HG02840 (cell line): Measurements from ENCODE around the gene MANEA.
"Not testable (repeated sequence)": the region's sequence is repeated elsewhere in the genome, so short reads cannot be mapped to it uniquely, and the experiment has no call there.

Source experiments
- ATAC-seq: cut with Tn5 transposase; IDR thresholded peaks from one replicate; pipeline ENCODE4 v1.9.1; 2021; ENCODE audit warnings: mild to moderate bottlenecking, moderate library complexity, moderate number of reproducible peaks; ENCODE audit not compliant: unreplicated experiment, low FRiP score

MANEA gene, protein sequence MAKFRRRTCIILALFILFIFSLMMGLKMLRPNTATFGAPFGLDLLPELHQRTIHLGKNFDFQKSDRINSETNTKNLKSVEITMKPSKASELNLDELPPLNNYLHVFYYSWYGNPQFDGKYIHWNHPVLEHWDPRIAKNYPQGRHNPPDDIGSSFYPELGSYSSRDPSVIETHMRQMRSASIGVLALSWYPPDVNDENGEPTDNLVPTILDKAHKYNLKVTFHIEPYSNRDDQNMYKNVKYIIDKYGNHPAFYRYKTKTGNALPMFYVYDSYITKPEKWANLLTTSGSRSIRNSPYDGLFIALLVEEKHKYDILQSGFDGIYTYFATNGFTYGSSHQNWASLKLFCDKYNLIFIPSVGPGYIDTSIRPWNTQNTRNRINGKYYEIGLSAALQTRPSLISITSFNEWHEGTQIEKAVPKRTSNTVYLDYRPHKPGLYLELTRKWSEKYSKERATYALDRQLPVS

DNA sequence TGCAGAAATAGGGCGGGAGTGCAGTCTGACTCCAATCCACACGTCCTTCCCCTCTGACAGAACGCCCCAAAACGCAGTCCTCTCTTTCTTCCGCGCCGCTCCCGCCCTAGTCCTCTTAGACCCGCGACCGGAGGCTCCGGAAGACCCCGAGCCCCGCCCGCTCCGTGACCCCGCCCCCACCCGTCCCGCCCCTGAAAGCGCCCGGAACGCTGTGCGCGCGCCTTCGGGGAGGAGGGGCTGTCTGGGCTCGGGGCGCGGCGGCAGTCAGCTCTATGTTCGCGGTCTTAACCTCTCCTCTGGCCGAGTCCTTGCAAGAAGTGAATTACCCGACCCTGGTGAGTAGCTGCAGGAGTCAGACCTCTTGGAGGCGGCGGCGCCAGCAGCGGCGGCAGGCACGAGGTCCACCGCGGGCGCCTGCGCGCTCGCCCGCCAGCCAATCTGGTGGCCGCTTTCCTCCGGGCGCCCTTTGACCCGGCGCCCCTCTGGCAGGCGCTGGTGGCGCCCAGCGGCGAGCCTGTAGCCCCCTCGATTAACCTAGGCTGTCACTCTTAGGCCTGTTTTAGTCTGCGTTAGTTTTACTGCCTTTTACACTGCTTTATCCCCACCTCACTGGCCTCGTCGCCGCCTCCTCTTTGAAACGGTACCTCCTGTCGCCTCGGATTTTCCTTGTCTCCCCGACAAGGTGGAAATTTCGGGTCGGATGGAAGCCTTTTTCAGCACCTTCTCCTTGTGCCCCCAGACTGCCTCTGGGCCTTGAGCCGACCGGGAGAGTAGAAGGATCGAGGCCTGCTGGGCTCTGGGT is at the start of gene MANEA:
Gene MANEA, plus strand, starts transcription at position 232 of the 802 bp plus-strand sequence. CDS start 8,905 bp downstream, outside the sequence.
- peak; percentile 81 for ATAC-seq

DNA sequence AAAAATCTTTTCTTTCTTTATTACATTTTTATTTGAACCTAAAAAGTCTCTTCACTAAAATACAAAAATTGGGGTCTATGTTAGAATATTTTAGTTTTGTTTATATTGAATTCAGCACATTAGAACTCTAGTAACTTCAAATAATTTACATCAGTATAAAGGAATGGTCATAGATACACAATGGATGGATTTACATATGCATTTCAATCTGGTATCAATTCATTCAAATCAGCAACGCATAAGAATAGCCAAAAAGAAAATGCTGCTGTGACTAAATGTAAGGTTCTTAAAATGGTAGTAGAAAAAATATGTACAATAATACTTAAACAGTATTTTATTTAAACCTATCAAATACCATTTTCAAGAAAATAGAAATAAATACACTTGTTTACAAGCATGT is 47.6 kb upstream of the MANEA start:
- ATAC-seq, result no peak

DNA sequence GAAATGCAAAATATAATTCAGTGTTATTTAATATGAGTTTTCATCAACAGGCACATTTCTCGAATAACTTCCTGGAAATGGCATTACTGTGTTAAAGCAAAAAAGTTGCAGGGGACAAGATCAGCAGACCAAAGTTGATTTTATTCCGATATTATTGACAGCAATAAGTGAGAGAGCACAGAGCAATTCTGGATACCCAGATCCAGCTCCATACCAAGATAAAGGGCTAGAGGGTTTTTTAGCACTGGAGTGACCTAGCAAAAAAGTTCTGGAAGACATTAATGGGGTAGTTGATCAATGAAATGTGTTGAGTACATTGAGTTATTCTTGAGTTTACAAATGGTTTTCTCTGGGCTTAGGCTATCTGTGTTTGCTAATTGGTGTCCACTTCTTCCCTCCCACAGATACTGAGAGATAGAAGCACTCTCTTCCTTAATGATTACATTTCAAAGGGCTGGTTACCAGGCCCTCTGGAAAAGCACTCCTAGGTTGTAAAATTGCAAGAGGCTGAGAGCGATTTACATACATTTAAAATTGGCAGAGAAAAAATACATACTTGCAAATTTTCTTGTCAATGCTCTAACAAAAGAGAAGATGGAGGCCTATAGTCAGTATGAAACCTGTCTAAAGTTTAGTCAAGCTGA is 47.0 kb upstream of the MANEA start:
- ATAC-seq, result no peak

DNA sequence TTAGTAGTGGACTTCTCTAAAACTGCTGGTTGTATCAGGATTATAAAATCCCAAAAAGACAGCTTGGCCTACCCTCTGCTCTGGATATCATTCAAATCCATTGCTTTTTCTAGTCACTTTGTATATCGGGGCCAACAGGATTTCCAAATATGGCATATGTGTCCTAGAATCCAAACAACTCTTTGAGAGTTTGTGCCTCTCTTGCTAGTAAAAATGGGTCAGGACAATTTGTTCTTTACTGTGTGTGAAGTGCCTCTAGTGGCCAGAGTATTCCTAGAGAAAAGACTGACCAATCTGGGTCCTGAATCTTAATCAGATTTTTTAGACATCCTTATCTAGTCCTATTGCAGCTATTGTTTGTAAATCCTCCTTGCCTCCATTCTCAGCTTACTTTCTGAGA is 33.5 kb upstream of the MANEA start:
- no peak for ATAC-seq

DNA sequence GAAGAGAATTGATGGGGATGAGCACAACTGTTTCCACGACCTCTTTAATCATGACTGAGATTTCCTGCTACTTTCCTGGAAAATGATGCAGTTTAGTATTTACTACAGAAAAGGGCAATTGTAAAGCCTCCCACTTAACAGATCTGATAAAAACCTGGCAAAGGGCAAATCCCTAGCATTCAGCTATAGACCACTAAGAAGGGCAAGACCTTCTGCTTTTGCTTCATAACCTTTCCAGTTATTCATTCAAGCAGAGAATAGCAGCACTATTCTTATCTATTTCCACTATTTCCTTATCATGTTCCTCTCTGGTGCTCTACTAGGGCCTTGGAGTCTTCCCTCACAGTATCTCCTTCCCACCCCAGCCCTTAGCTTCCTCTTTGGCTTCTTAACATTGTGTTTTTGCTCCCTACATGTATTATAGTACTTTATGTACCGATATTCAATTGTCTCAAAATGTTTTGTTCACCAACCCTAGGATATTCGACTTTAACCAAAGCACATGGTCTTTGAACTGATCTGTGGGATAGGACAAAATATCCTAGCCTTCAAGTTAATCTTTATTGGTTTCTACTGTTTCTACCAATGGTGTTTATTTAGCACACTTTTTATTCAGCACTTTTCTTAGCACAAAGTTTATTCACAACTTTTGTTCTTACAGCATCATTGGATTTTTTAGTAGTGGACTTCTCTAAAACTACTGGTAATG is 32.7 kb upstream of the MANEA start:
- ATAC-seq, result no peak

DNA sequence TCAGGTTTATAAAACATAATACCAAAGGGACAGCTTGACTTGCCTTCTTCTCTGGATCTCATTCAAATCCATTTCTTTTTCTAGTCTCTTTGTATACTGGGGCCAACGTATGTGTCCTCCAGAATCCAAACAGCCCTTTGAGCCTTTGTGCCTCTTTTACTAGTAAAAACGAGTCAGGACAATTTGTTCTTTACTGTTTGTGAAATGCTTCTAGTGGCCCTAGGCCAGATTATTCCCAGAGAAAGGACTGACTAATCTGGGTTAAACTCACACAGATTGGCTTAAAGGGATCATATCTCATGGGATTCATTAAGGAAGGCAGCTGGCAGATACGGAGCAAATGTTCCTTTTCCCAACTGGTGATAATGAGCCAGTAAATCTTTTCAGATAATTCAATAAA is 32.1 kb upstream of the MANEA start:
- ATAC-seq, result no peak

DNA sequence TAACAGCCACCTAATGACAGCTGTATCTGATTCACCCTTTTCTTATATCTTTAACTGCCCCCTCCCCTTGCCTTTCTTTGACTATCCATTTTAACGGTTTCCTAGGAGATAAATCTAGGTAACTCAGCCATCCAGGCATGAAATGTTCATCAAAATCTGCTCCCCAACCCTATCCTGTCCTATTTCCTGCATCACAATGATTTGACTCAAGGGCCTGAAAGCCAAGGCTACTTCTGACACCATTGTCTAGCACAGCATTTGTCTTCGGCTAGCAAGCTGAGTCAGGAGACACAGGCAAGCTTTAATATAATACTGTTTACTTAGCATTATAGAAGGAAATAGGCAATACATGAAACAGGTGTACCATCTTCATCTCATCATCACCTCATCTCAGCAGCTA is 31.6 kb upstream of the MANEA start:
- no peak for ATAC-seq

DNA sequence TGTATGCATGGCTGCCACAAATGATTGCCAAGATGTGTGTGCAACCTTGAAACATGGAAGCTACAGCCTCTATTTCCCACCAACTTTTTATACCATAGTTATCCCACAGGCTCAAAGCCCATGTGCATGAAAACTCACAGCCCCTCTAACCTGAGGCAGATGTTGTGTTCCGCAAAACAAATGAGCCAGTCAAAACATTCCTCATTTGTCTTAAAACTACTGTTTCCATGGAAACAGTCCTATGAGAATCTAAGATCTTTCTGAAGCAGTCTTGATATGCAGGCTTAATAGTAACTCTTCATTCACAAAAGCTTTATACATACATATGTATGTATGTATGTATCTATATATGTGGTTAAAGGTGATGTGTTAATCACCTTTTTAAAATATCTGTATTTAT is 31.2 kb upstream of the MANEA start:
- ATAC-seq, result no peak

DNA sequence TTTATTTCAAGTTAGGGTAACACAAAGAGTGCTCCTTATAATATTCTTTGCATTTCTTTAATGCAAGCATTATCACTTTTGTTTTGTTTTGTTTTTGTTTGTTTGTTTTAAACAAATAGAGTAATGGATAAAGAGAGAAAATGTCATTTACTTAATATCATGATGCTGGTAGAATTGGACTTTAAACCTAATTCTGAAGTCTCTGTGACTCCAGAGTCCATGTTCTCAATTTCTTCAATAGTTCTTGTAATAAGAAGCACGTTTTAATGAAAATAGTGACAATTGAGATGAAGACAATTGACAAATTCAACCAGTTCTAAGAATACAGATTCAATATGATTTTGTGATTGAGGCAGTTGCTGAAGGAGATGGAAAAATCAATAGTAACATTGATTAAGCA is 30.3 kb upstream of the MANEA start:
- no peak for ATAC-seq

DNA sequence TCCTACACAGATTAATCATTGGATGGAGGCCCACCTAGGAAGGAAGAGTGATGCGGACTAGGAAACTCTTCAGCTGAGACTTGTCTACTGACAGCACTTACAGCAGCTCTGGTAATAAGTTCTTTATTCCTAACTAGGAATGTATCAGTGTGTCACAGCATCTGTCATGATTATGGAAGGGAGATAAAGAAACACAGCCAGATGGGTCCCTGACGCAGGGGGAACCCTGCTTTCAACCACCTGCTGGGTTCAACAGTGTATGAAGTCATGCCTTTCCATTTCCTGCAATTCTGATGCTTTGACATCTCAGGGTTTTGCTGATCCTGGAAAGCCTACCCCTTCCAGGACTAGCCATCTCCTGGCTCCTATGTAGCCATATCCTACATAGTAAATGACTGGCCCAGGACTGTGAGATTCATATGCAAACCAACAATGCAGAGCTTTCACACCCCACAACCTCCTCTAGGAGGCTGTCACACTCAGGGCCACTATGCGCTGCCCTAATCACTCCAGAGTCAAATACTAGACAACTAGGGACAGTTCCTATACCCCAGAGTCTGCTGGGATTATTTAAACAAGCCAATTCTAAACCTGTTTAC is 29.0 kb upstream of the MANEA start:
- no peak for ATAC-seq

DNA sequence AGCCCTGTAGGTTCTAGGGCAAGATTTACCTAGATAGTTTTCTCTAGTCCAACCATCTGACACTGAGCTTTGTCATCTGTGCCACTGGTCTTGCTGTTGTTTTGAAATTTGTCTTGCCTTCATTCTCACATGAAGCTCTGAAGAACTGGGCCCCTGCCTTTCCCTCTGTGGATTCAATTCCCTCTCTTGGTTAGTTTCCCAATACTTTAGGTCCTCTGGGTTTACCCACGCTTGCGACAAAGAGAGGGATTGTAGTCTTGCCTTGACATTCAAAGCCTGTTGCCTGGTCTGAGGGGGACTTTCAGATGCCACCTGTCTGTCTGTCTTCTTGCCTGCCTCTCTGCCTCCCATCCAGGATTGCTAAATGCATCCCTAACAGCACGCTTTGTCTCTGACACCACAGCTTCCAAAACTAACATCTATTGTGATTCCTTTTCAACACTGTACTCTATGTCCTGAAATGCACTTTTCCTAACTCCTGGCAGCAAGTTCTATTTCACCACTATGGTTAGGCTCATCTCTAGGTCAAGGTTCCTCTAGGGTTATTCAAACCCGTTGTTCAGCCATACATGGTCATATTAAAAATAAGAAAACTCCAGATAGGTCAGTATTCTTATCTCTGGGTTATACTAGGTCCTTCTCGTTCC is 25.5 kb upstream of the MANEA start:
- no peak for ATAC-seq

DNA sequence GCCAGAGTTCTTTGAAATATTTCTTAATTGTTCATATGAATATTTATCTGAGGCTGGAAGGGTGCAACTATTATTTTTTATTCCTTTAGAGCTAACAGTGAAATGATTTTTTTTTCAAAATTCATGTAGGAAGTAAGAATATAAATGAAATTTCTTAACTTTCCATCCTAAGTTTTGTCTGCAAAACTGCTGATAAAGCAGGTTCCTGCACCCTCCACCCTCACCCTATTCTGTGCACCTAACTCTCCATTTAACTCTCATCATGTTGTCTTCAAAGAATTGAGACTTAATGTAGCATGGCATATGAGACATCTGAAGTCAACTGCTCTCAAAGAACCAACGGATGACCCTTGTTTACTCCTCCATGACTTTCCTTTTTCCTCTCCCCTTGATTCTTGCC is 23.5 kb upstream of the MANEA start:
- ATAC-seq, result no peak

DNA sequence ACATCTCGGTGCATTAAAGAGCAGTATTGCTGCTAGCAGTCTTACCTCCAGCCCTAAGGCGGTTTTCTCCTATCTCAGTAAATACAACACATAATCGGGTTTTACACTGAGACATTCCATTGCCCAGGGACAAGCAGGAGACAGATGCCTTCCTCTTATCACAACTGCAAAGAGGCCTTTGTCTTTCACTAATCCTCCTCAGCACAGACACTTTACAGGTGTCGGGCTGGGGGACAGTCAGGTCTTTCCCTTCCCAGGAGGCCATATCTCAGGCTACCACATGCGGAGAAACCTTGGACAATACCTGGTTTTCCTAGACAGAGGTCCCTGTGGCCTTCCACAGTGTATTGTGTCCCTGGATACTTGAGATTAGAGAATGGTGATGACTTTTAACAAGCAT is 16.4 kb upstream of the MANEA start:
- not testable (repeated sequence) for ATAC-seq

DNA sequence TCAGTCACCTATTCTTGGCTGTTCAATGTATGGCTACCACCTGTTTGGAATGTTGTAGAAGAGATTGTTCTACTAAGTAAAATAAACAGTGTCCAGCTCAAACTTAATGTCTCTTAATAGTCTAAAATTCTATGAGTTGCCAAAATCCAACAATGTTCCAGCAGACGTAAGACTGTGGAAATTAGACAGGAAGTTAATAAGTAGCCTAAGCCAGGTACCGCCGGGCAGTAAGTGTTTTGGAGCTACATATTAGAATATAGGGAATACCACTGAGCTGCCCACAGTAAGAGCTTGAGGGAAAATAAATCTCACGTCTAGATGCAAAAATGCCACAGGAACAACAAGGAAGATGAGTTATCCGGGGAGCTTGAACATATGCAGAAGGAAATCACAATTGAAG is 7.8 kb upstream of the MANEA start:
- ATAC-seq, result no peak

DNA sequence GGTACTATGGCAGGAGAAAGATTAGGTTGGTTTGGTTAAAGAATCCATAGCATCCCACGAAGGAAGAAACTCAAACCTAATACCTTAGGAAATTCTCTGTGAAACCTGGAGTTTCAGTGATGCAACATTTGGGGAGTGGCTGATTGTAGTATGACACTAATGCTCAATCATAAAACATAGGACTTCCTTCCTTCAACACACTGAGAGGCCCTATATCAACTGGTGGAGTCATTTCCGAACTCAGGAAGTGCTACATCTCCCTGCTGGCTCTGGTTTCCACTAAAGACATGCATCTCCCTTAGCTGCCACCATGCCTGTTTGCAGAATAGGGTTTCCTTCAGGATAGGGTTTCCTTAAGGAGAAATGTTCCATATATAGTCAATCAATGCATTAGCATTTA is 5.2 kb upstream of the MANEA start:
- no peak for ATAC-seq

DNA sequence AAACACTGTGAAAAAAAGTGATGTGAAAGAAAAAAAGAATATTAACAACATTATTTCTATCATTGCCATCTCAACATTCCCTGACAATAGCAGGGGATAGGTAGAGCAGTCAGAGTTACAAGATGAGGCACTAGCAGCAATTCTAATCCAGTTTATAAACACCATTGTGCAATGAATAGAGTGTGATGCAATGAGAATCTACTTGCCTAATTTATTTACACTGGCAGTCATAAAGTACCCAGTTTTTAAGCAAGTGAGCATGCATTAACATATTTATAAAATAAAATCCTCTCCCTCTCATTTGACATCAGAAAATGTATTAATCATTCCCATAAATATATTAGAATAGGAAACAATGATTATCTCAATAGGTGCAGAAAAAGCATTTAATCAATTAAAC is 2.5 kb upstream of the MANEA start:
- ATAC-seq, result no peak

DNA sequence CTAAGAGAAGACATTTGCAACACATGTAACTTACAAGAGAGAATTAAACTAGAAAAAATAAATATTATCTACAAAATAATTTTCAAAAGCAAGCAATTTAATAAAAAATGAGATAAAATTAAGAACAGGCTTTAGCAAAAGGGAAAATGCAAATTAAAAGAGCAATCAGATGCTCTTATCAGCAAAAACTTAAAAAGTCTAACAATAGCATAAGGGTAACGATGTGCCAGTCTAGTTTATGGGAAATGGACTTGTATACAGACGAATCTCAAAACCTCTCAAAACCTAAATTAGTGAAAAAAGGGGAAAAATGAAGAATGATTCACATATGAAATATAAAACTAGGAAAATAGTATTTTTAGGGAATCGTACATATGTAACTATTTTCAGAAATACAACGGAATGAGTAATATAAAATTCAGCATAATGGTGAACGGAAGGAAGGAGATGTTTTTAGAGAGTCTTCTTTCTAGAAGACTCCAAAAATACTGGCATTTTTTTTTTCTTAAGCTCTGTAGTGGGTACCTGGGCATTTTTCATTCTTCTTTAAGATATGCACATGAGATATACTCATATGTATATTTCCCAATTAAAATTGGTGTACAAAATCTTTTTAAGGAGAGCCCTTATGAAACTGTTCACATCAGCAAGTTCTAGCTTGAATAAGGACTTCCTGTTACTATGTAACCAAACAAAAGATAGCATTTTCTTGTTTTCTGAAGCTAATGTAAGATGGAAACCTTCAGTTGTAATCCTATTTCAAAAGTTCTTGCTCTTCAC is 927 bp upstream of the MANEA start:
- ATAC-seq, result peak; percentile 25

DNA sequence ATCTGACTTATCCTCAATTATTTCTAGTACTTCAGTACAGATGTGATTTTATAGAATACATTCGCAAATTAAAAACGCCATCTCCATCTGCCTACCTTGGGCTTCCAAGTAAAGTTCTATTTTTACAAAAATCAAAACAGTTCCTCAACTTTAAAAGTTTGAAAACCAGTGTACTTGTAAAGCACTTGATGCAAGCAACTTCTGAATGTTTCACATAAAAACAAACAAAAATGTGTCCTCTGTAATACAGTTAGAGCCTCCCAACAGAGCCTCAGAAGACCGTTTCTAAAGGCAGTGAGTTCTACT is 384 bp upstream of the MANEA start:
- no peak for ATAC-seq

DNA sequence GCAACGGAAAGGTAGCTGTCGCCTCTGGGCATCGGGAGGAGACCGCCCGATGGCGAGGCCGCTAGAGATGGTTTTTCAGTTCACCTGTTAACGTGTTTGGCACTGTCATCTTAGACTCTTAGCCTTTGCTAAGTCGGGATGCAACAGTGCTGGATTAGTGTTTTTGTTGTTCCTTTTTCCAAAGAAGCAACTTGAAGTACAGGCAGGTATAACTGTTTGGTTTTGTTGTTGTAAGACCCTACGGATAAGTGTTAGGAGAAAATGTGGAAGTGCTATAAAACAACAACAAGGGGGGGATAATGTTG is 723 bp downstream of the MANEA start:
- ATAC-seq, result peak; percentile 7
